Gastroesophageal sphincter (tissue), 3 donors: Measurements from ENCODE around the gene OXSR1.

Source experiments
- POLR2AphosphoS5 ChIP-seq: sonication (generic); formaldehyde crosslinking; IDR thresholded peaks from one replicate; pipeline ENCODE4 v1.6.1; 2017; ENCODE audit warnings: antibody characterized with exemption
- TF ChIP-seq, protein P1 (sequence below), 4 experiments: fragments of 200-600 bp in 2 of 4; fragments of 450-650 bp in 2 of 4; sonication (generic) in 1 of 4; IDR thresholded peaks; one replicate each; pipeline ENCODE4 v1.5.1; 2017 to 2019; ENCODE audit warnings: antibody characterized with exemption in 4 of 4, mild to moderate bottlenecking in 2 of 4, moderate library complexity in 2 of 4

DNA sequence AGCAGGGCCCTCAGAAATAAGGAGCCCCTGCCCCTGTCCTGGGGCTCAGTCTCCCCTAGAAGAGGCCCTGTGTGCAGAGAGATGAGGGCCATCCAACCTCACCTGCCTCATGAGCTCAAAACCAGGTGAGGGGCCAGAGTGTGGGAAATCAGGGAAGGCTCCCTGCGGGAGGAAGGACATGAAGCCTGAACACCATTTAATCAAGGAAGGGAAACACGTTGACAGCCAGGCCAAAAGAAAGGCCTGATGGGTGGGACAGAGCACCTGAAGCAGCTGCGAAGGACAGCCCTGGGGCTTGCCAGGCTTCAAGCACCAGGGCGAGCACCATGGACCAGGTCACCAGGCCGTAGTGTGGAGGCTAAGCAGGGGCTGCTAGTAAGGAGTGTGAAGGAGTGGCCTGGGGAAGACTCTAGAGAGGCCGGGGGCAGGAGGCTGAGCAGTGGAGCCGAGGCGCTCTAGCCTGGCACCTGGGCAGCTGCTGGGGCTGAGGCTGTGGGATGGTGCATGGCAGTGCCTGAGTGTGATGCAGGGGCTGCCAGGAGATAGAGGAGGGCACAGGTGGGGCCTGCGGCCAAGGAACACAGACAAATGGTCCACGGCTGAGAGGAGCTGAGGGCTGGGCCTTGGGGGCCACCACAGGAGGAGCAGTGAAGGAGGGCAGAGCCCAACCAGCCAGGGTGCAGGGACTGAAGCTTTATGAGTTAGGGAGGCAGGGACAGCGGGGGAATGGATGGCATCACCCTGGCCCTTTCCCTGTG lies 44.5 kb upstream of the OXSR1 start:
- TF ChIP-seq, protein P1, sequence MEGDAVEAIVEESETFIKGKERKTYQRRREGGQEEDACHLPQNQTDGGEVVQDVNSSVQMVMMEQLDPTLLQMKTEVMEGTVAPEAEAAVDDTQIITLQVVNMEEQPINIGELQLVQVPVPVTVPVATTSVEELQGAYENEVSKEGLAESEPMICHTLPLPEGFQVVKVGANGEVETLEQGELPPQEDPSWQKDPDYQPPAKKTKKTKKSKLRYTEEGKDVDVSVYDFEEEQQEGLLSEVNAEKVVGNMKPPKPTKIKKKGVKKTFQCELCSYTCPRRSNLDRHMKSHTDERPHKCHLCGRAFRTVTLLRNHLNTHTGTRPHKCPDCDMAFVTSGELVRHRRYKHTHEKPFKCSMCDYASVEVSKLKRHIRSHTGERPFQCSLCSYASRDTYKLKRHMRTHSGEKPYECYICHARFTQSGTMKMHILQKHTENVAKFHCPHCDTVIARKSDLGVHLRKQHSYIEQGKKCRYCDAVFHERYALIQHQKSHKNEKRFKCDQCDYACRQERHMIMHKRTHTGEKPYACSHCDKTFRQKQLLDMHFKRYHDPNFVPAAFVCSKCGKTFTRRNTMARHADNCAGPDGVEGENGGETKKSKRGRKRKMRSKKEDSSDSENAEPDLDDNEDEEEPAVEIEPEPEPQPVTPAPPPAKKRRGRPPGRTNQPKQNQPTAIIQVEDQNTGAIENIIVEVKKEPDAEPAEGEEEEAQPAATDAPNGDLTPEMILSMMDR (IDR thresholded peaks at IDR 0.05): no peak
- TF ChIP-seq POLR2AphosphoS5: no peak
